Peyer's patch (tissue), 4 donors: ENCODE results near the gene DACH1.

ENCODE experiments used
- CTCF ChIP-seq, 6 experiments: fragments of 450-650 bp in 4 of 6; fragments of 200-600 bp in 2 of 6; sonication (generic) in 1 of 6; IDR thresholded peaks; one replicate each; pipeline ENCODE4 v1.5.1; 2017 to 2019; ENCODE audit warnings: antibody characterized with exemption in 6 of 6, mild to moderate bottlenecking in 3 of 6, moderate library complexity in 1 of 6
- POLR2A ChIP-seq, 2 donors: fragments of 450-650 bp; IDR thresholded peaks; one replicate each; pipeline ENCODE4 v1.5.1; 2017; ENCODE audit warnings: antibody characterized with exemption in 2 of 2, mild to moderate bottlenecking in 2 of 2, moderate library complexity in 2 of 2

GRCh38 chr13:71607575-71607974 is 259.4 kb downstream of the DACH1 start:
- TF ChIP-seq POLR2A (IDR thresholded peaks at IDR 0.05) (no peak), CTCF (IDR thresholded peaks at IDR 0.05) (no peak)
